ENCODE data around the gene BORCS6. TPM values are rescaled to one million over a fixed set of nuclear protein-coding genes. Genes with fewer than 3 reads are reported as not detected.

The BORCS6 gene
- total RNA-seq, 1 experiment from 2014 or later = 3.7 TPM

DNA sequence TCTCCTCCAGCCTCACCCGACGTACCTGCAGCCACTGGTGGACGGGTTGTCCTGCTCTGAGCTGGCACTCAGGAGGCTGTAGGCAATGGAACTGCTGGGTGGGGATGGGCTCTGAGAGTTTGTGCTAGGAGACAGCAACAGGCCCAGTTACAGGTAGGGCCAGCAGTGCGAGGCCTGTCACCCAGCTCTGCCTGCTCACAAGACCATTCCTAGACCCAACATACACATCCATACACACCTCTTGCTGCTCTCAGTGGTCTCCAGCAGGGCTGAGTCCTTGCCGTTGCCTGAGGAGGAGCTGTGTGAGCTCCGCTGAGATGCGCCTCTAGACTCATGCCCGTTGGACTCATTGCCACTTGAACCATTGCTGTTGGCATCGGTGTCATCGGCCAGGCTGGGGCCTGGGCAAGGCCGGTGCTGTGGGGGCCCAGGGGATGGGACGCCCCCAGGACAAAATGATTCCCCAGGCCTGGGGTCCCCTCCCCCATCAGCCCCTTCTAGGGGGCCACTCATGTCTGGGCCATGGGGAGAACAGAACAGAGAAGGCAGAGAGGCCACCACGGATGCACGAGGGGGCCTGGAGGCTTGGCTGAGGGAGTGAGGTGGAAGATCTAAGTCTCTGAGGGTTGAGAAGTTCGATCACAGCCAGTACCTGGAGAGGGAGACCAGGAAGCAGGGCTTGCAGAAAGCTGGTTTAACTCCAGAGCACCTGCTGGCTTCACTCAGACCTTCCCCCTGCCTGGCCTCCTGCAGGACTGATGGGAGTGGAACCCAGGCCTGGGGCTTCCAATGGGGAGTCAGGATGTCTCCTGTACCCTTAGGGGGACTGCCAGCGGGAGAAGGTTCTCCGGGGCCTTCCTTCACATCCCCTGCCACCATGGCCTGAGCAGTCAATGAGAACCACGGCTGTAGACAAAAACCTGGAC lies 39.5 kb downstream of the BORCS6 start:
- H3K9me3 Mint-ChIP-seq (ENCODE audit: low read depth, unreplicated experiment) = no peaks in the 10 kb centered on the region
- no peak for DNase-seq
- TF ChIP-seq, protein P1, sequence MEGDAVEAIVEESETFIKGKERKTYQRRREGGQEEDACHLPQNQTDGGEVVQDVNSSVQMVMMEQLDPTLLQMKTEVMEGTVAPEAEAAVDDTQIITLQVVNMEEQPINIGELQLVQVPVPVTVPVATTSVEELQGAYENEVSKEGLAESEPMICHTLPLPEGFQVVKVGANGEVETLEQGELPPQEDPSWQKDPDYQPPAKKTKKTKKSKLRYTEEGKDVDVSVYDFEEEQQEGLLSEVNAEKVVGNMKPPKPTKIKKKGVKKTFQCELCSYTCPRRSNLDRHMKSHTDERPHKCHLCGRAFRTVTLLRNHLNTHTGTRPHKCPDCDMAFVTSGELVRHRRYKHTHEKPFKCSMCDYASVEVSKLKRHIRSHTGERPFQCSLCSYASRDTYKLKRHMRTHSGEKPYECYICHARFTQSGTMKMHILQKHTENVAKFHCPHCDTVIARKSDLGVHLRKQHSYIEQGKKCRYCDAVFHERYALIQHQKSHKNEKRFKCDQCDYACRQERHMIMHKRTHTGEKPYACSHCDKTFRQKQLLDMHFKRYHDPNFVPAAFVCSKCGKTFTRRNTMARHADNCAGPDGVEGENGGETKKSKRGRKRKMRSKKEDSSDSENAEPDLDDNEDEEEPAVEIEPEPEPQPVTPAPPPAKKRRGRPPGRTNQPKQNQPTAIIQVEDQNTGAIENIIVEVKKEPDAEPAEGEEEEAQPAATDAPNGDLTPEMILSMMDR (IDR thresholded peaks at IDR 0.05; ENCODE audit: unreplicated experiment) = no peak
- no peaks in the 10 kb centered on the region for H3K4me1 Mint-ChIP-seq (ENCODE audit: low read depth, unreplicated experiment)
- peaks cover 18% of the 10 kb centered on the region for H3K36me3 Mint-ChIP-seq (ENCODE audit: insufficient read depth, unreplicated experiment)
- no peak overlapping the region for H3K4me3 Mint-ChIP-seq (ENCODE audit: low read depth, unreplicated experiment)
- no TSS peak for BruUV-seq (replicated peaks)
- CTCF ChIA-PET = no interaction called here
- H3K27ac Mint-ChIP-seq (ENCODE audit: unreplicated experiment) = no peak overlapping the region
- H3K27me3 Mint-ChIP-seq (ENCODE audit: unreplicated experiment) = no peaks in the 10 kb centered on the region
- intact Hi-C loops (cut with micrococcal nuclease; ENCODE audit: unreplicated experiment) = no loop called here

DNA sequence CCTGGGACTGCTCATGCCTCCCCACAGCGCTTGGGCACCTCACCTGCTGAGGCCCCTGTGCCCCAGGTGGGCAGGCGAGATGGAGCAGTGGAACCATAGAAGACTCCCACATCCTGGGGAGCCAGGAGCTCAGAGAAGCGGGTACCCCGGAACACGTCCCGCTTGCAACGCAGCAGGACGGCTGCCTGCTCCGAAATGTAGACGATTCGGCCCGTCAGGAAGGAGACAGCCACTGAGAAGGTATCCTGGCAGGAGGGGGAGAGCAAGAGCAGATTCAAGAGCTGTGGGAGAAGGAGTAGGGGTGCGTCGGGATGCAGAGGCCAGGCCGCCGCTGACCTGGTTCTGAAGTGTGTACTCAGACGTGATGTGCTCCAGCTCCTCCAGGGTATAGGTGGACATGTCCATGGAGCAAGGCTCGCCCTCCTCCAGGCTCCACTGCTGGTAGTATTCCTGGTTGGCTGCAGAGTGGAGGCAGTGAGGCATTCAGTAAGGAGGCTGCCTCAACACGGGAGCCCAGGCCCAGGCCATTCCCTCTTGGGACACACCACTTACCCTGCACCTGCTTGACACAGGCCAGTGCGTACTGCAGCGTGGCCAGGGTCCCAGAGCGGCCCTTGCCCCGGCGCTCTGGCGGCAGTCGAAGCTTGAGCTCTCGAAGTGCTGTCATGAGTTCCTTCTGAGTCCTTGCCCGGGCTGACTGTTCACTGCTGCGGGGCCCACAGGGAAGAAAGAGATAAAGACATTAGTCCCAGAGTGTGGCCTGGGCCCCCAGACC lies 40.4 kb downstream of the BORCS6 start:
- CTCF ChIA-PET = no interaction called here
- Mint-ChIP-seq H3K4me1 (ENCODE audit: low read depth, unreplicated experiment) (no peaks in the 10 kb centered on the region), H3K4me3 (ENCODE audit: low read depth, unreplicated experiment) (no peak overlapping the region), H3K27ac (ENCODE audit: unreplicated experiment) (no peak overlapping the region), H3K9me3 (ENCODE audit: low read depth, unreplicated experiment) (no peaks in the 10 kb centered on the region), H3K36me3 (ENCODE audit: insufficient read depth, unreplicated experiment) (peaks cover 23% of the 10 kb centered on the region), H3K27me3 (ENCODE audit: unreplicated experiment) (no peaks in the 10 kb centered on the region)
- TF ChIP-seq, protein P1 (IDR thresholded peaks at IDR 0.05; ENCODE audit: unreplicated experiment) = no peak
- BruUV-seq (replicated peaks) = no TSS peak
- DNase-seq = no peak
- intact Hi-C loops (cut with micrococcal nuclease; ENCODE audit: unreplicated experiment) = no loop called here

DNA sequence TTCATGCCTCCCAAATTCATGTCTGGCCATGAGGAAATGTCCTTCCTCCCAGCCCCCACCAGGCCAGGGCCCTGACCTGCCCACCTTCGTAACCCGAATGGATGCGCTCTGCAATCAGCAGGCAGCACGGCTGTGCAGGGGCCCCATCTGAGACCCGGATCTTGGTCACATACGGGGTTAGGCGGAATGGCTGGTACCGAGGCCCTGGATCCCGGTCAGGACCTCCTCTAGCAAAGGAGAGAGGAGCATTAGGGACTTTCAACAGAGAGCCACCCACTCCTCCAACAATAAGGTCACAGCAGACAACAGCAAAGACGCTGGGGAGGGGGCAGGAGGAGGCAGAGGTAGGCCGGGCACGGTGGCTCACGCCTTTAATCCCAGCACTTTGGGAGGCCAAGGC lies 41.4 kb downstream of the BORCS6 start:
- TF ChIP-seq, protein P1 (IDR thresholded peaks at IDR 0.05; ENCODE audit: unreplicated experiment) = no peak
- H3K27ac Mint-ChIP-seq (ENCODE audit: unreplicated experiment) = no peak overlapping the region
- no peak for DNase-seq
- BruUV-seq (replicated peaks) = no TSS peak
- no peaks in the 10 kb centered on the region for H3K9me3 Mint-ChIP-seq (ENCODE audit: low read depth, unreplicated experiment)
- intact Hi-C loops (cut with micrococcal nuclease; ENCODE audit: unreplicated experiment) = no loop called here
- H3K4me1 Mint-ChIP-seq (ENCODE audit: low read depth, unreplicated experiment) = no peaks in the 10 kb centered on the region
- H3K36me3 Mint-ChIP-seq (ENCODE audit: insufficient read depth, unreplicated experiment) = peaks cover 32% of the 10 kb centered on the region
- H3K27me3 Mint-ChIP-seq (ENCODE audit: unreplicated experiment) = no peaks in the 10 kb centered on the region
- no peak overlapping the region for H3K4me3 Mint-ChIP-seq (ENCODE audit: low read depth, unreplicated experiment)
- CTCF ChIA-PET = no interaction called here

DNA sequence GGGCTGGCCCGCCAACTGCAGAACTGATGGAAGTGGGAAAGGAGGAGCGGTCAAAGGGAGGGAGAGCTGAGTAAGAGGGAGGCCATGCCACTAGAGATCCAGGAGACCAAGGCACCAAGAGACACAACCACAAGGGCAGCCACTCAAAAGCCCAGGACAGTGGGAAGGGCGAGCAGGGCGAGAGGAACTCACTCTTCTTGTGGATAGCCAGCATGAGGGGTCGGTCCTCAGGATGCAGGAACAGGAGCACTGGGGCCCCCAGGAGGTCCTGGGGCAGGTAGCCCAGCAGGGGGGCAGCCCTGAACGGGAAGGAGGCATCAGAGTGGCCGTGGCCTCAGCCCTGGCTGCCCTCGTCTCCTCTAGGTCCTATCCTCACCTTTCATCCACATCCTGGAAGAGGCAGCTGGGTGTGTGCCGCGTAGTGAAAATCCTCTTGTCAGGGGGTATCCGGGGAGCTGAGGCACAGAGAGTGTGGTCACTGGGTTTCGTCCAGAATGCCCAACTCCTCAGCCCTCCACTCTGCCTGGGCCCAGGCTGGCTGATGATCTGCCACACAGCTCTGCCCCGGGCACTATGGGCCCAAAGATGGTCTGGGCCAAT lies 42.1 kb downstream of the BORCS6 start:
- DNase-seq = no peak
- no TSS peak for BruUV-seq (replicated peaks)
- intact Hi-C loops (cut with micrococcal nuclease; ENCODE audit: unreplicated experiment) = no loop called here
- H3K9me3 Mint-ChIP-seq (ENCODE audit: low read depth, unreplicated experiment) = no peaks in the 10 kb centered on the region
- no peaks in the 10 kb centered on the region for H3K4me1 Mint-ChIP-seq (ENCODE audit: low read depth, unreplicated experiment)
- CTCF ChIA-PET = no interaction called here
- H3K27ac Mint-ChIP-seq (ENCODE audit: unreplicated experiment) = no peak overlapping the region
- no peaks in the 10 kb centered on the region for H3K27me3 Mint-ChIP-seq (ENCODE audit: unreplicated experiment)
- H3K36me3 Mint-ChIP-seq (ENCODE audit: insufficient read depth, unreplicated experiment) = peaks cover 32% of the 10 kb centered on the region
- no peak overlapping the region for H3K4me3 Mint-ChIP-seq (ENCODE audit: low read depth, unreplicated experiment)
- TF ChIP-seq, protein P1 (IDR thresholded peaks at IDR 0.05; ENCODE audit: unreplicated experiment) = no peak

All from Calu3 (cell line).